Mesothelial cell of epicardium (in vitro differentiated cells): ENCODE data around the gene TUBGCP2. TPM values are rescaled to one million over a fixed set of nuclear protein-coding genes. Genes with fewer than 3 reads are reported as not detected.
A peak's percentile ranks its signal among the peaks of the same experiment; 100 is the strongest.

ENCODE experiments used
- DNase-seq, 2 experiments: peaks; one replicate each; pipeline ENCODE4 v3.0.0; 2021; ENCODE audit warnings: low spot score in 2 of 2; ENCODE audit not compliant: unreplicated experiment in 2 of 2
- H3K27ac Mint-ChIP-seq: 2 replicates; pipeline ENCODE4 v1.8.0; 2021; ENCODE audit warnings: mixed read lengths
- H3K27me3 Mint-ChIP-seq: 2 replicates; pipeline ENCODE4 v1.8.0; 2021; ENCODE audit warnings: low read depth, mixed read lengths
- H3K36me3 Mint-ChIP-seq: 2 replicates; pipeline ENCODE4 v1.8.0; 2021; ENCODE audit warnings: mixed read lengths
- H3K4me1 Mint-ChIP-seq: 2 replicates; pipeline ENCODE4 v1.8.0; 2021; ENCODE audit warnings: mixed read lengths
- H3K4me3 Mint-ChIP-seq: 2 replicates; pipeline ENCODE4 v1.8.0; 2021; ENCODE audit warnings: mild to moderate bottlenecking, moderate library complexity, mixed read lengths
- H3K9me3 Mint-ChIP-seq: 2 replicates; pipeline ENCODE4 v1.8.0; 2021; ENCODE audit warnings: mixed read lengths
- microRNA-seq: library from miRNA; unstranded; fragments of <30 nt; microRNA quantifications from one replicate; pipeline ENCODE4 v1.2.0, GENCODE V29; 2021; ENCODE audit warnings: inconsistent platforms, mixed read lengths
- total RNA-seq: library from RNA; stranded (reverse); gene quantifications from 3 replicates; pipeline ENCODE4 v1.2.1, GENCODE V29; 2021
- TF ChIP-seq, protein P1 (sequence below): fragments of 200-600 bp; sonication (generic); IDR thresholded peaks from one replicate; pipeline ENCODE4 v1.5.0; 2021; ENCODE audit warnings: antibody characterized with exemption; ENCODE audit not compliant: unreplicated experiment

TUBGCP2 gene
- total RNA-seq, 1 donor from 2014 or later, result 69.6 TPM

DNA sequence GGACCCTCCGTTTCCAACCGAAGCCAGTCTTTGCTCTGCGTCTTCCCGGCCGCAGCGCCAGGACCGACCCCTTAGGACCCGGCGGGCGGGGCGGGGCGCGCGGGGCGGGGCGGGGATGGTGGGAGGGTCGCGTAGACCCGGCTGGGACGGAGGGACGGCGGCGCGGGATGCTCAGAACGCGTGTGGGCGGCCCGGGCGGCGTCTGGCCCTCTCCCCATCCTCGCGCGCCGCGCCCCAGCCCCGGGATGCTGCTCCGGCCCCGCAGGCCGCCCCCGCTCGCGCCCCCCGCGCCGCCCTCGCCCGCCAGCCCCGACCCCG lies 78.7 kb downstream of the TUBGCP2 start, which contains the start of gene UTF1:
TSS of gene UTF1 (plus strand) at position 174 of the 318 bp plus-strand sequence. CDS start at position 246, 72 bp downstream.
- Mint-ChIP-seq H3K27me3 (peaks cover 88% of the 10 kb centered on the region), H3K36me3 (no peaks in the 10 kb centered on the region), H3K4me3 (peak within 1 kb of the TSS; percentile 39), H3K9me3 (no peaks in the 10 kb centered on the region), H3K27ac (no peak within 1 kb of the TSS), H3K4me1 (peaks cover 17% of the 10 kb centered on the region)
- TF ChIP-seq, protein P1, sequence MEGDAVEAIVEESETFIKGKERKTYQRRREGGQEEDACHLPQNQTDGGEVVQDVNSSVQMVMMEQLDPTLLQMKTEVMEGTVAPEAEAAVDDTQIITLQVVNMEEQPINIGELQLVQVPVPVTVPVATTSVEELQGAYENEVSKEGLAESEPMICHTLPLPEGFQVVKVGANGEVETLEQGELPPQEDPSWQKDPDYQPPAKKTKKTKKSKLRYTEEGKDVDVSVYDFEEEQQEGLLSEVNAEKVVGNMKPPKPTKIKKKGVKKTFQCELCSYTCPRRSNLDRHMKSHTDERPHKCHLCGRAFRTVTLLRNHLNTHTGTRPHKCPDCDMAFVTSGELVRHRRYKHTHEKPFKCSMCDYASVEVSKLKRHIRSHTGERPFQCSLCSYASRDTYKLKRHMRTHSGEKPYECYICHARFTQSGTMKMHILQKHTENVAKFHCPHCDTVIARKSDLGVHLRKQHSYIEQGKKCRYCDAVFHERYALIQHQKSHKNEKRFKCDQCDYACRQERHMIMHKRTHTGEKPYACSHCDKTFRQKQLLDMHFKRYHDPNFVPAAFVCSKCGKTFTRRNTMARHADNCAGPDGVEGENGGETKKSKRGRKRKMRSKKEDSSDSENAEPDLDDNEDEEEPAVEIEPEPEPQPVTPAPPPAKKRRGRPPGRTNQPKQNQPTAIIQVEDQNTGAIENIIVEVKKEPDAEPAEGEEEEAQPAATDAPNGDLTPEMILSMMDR, result no peak
- no peak for DNase-seq

DNA sequence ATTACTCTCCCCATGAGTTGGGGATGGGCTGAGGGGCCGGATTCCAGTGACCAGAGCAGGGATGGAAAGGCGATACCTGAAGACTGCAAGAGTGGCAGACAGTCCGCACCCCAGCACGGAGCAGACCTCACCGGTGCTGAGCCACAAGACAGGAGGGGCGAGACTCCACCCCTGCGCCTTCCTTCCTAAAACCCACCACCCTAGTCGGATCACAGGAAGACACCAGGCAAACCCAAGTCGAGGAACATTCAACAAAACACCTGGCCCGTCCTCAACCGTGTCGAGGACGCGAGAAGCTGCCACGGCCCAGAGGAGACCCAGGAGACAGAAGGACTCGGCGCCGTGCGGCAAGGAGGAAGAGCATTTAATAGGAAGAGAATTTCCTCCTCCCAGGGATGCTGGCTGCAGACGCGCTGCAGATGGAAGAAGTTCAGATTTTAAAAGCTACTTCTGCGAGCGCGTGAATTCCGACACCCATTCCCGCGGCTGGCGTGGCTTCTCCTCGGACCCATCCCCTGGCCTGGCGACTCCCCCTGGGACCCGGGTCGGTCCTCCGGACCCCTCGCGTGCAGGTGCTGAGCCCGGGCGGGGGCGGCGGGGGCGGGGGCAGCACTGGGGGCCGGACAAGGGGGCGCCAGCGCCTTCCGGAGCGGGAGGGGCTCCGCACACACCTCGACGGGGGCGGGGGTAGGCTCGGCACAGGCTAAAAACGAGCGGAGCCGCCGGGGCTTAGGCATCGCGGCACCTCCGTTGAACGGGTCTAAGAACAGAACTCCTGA lies 79.2 kb downstream of the TUBGCP2 start:
- peaks cover 85% of the 10 kb centered on the region for H3K27me3 Mint-ChIP-seq
- TF ChIP-seq, protein P1, result no peak
- DNase-seq, result no peak
- peak overlapping the region; percentile 39 for H3K4me3 Mint-ChIP-seq
- peaks cover 19% of the 10 kb centered on the region for H3K4me1 Mint-ChIP-seq
- H3K36me3 Mint-ChIP-seq, result no peaks in the 10 kb centered on the region
- H3K27ac Mint-ChIP-seq, result no peak overlapping the region
- H3K9me3 Mint-ChIP-seq, result no peaks in the 10 kb centered on the region

Small RNAs within 50 kb of the gene (microRNA-seq; reads per million reads assigned to microRNA genes)
- 1.5 reads per million for gene MIR202

Other genes starting within 250 kb of the TUBGCP2 start
- gene ADGRA1, start 220.9 kb downstream of the TUBGCP2 start, total RNA-seq, result not detected in 3 replicates
- 20.3 to 23.7 TPM (median 21.0 TPM) in 3 replicates for gene KNDC1, start 148.7 kb downstream of the TUBGCP2 start, total RNA-seq
- gene UTF1, start 78.7 kb downstream of the TUBGCP2 start, total RNA-seq, result not detected in 3 replicates
- gene VENTX, start 71.0 kb downstream of the TUBGCP2 start, total RNA-seq, result 0.07 to 0.09 TPM in 2 of 3 replicates, not detected in the other
- gene ADAM8, start 32.0 kb downstream of the TUBGCP2 start, total RNA-seq, result 14.3 to 16.9 TPM (median 16.9 TPM) in 3 replicates
- 38.6 to 44.9 TPM (median 39.5 TPM) in 3 replicates for gene ZNF511, start within 50 bp of the TUBGCP2 start, total RNA-seq
- gene CALY, start 28.0 kb upstream of the TUBGCP2 start, total RNA-seq, result 2.1 to 3.7 TPM (median 2.1 TPM) in 3 replicates
- 0.25 to 0.49 TPM in 2 of 3 replicates, not detected in the other for gene PRAP1, start 38.5 kb upstream of the TUBGCP2 start, total RNA-seq
- gene FUOM, start 49.1 kb upstream of the TUBGCP2 start, total RNA-seq, result 38.0 to 42.6 TPM (median 41.3 TPM) in 3 replicates
- 69.8 to 74.9 TPM (median 70.0 TPM) in 3 replicates for gene ECHS1, start 64.5 kb upstream of the TUBGCP2 start, total RNA-seq
- 7.5 to 9.5 TPM (median 8.0 TPM) in 3 replicates for gene PAOX, start 70.4 kb upstream of the TUBGCP2 start, total RNA-seq
- gene MTG1, start 85.3 kb upstream of the TUBGCP2 start, total RNA-seq, result 86.0 to 91.1 TPM (median 90.5 TPM) in 3 replicates
- 0.50 to 0.69 TPM (median 0.55 TPM) in 3 replicates for gene SPRN, start 115.8 kb upstream of the TUBGCP2 start, total RNA-seq
- 4.1 to 4.7 TPM (median 4.4 TPM) in 3 replicates for gene SCART1, start 145.1 kb upstream of the TUBGCP2 start, total RNA-seq
- gene CYP2E1, start 218.5 kb upstream of the TUBGCP2 start, total RNA-seq, result 2.1 to 3.5 TPM (median 2.8 TPM) in 3 replicates